HG03196 (cell line): Measurements from ENCODE around the gene SLC8A2.
"Not testable (repeated sequence)": the region's sequence is repeated elsewhere in the genome, so short reads cannot be mapped to it uniquely, and the experiment has no call there.

ENCODE experiments used
- ATAC-seq: cut with Tn5 transposase; IDR thresholded peaks from one replicate; pipeline ENCODE4 v1.9.1; 2021; ENCODE audit not compliant: unreplicated experiment

The SLC8A2 gene

GRCh38 chr19:47414469-47414868 is 57.2 kb downstream of the SLC8A2 start:
- ATAC-seq: no peak

DNA sequence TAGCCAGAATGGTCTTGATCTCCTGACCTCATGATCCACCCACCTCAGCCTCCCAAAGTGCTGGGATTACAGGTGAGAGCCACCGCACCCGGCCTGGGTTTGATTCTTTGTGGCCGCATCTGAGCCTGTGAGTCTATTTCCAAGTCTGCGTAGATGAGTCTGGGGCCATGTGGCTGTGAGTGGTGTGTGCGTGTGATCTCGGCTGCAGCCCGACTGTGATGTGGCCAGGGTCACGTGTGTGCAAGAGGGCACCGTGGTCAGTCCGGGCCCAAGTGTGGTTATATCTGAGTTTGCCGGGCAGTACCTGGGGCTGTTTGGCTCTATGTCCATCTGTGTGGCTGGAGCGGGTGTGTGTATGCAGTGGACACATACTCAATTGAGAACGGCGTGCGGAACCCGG is 57.8 kb downstream of the SLC8A2 start:
- no peak for ATAC-seq

- ATAC-seq: not testable (repeated sequence)
Observed at GRCh38 chr19:47411696-47412095, 60.0 kb downstream of the SLC8A2 start.

GRCh38 chr19:47411101-47411500 is 60.6 kb downstream of the SLC8A2 start:
- no peak for ATAC-seq

DNA sequence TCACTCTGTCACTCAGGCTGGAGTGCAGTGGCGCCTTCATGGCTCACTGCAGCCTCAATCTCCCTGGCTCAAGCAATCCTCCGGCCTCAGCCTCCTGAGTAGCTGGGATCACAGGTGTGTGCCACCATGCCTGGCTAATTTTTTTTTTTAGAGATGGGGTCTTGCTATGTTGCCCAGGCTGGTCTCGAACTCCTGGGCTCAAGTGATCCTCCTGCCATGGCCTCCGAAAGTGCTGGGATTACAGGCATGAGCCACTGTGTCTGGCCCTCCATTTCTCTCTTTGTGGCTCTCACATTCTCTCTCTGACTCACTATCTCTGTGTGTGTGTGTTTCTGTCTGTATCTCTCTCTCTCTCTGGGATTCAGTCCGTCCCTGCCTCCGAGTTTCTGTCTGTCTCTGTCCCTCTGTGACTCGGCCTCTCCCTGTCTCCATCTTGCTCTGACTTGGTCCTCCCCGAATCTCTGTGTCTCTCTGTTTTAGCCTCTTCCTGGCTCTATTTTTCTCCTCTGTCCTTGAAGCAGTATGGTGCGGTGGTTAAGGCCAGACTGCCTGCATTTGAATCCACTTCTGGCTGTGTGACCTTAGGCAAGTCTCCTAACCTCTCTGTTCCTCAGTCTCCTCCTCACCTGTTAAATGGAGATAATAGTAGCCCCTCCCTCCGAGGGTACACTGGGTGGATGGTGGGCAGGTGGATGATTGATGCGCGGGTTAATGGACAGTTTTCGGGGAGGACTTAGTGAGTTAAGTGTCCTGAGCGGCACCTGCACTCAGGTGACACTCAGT is 63.3 kb downstream of the SLC8A2 start:
- ATAC-seq: no peak

- ATAC-seq: no peak
Observed at GRCh38 chr19:47407417-47407774, 64.3 kb downstream of the SLC8A2 start.

GRCh38 chr19:47406711-47407416 is 64.8 kb downstream of the SLC8A2 start:
- no peak for ATAC-seq

- no peak for ATAC-seq
Observed at GRCh38 chr19:47405854-47406417, 65.8 kb downstream of the SLC8A2 start.

GRCh38 chr19:47405197-47405550 is 66.5 kb downstream of the SLC8A2 start:
- ATAC-seq: no peak

- ATAC-seq: no peak
Observed at GRCh38 chr19:47404334-47405196, 67.1 kb downstream of the SLC8A2 start.

- ATAC-seq: no peak
Observed at GRCh38 chr19:47402504-47402903, 69.2 kb downstream of the SLC8A2 start.

GRCh38 chr19:47398707-47399597 is 72.7 kb downstream of the SLC8A2 start:
- ATAC-seq: no peak

DNA sequence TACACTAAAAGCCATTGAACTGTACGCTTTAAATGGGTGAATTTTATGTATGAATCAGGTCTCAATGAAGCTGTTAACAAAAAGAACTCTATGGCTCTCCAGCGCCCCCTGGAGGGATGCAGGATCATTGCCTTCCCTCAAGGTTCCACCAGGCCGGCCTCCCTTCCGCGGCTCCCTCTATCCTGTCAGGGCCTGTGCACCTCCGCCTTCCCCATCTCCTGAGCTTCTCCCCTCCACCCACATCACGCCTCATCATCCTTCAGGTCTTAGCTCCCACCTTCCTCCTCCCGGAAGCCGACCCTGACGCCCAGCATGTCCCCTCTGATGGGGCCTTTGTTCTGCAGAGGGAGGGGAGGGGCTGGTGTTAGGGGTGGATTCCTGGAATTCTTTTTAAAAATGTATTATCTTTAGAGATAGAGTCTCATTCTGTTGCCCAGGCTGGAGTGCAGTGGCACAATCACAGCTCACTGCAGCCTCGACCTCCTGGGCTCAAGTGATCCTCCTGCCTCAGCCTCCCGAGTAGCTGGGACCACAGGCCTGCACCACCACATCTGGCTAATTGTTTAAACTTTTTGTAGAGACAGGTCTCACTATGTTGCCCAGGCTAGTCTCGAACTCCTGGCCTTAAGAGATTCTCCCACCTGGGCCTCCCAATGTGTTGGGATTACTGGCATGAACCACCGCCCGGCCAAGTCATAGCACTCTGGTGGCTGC is 80.0 kb downstream of the SLC8A2 start:
- no peak for ATAC-seq

GRCh38 chr19:47390533-47391488 is 80.9 kb downstream of the SLC8A2 start:
- no peak for ATAC-seq

DNA sequence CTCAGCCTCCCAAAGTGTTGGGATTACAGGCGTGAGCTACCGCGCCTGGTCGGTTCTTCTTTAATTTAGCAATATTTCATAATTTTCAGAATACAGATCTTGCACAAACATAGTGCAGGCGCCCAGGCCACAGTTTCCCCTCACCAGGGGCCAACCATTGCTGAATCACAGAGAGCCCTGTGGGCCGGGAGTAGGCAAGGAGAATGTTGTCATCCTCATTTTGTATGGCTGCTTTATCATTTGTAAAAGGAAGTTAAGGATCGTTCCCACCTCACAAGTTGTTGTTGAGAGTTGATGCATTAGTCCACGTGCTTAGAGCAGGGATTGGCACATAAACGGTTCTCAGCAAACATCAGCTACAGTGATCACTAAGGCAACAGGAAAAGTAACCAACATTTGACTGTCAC is 82.5 kb downstream of the SLC8A2 start:
- no peak for ATAC-seq

DNA sequence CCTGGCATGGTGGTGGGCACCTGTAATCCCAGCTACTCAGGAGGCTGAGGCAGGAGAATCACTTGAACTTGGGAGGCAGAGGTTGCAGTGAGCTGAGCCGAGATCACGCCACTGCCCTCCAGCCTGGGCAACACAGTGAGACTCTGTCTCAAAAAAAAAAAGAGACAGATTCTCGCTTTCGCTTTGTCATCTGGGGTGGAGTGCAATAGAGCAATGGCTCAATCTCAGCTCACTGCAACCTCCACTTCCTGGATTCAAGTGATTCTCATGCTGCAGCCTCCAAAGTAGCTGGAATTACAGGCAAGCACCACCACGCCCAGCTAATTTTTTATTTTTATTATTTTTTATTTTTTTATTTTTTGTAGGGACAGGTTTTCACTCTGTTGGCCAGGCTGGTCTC is 83.0 kb downstream of the SLC8A2 start:
- not testable (repeated sequence) for ATAC-seq

- not testable (repeated sequence) for ATAC-seq
Observed at GRCh38 chr19:47387623-47388022, 84.1 kb downstream of the SLC8A2 start.

DNA sequence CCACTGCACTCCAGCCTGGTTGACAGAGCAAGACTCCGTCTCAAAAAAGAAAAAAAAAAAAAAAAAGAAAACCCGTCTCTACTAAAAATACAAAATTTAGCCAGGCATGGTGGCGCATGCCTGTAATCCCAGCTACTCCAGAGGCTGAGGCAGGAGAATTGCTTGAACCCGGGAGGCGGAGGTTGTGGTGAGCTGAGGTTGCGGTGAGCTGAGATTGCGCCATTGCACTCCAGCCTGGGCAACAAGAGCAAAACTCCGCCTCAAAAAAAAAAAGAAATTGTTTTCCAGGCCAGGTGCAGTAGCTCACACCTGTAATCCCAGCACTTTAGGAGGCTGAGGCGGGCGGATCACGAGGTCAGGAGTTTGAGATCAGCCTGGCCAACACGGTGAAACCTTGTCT is 85.1 kb downstream of the SLC8A2 start:
- ATAC-seq: not testable (repeated sequence)

GRCh38 chr19:47384533-47384932 is 87.2 kb downstream of the SLC8A2 start:
- ATAC-seq: not testable (repeated sequence)
